ENCODE results near the gene FHOD3.

Gene FHOD3

DNA sequence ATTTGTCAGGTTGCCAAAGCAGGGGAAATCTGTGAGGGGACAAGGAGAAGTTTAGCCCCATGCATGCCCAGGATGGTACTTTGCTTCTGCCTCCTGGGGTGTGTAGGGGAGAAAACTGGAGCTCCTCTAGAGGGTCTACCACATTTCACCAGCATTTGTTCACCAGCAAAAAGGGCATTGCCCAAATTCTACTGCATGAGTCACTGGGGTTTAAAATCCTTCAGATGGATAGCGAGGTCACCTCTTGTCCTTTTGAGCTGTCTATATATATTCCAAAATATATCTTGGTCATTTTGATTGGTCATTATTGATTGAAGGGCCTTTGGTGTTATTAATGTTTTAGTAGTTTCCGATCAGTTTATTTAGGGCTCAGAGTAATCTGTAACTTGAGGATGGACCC is 18.7 kb downstream of the FHOD3 start:
- DNase-seq = no peak
- Histone ChIP-seq H4K20me1 (ENCODE audit: insufficient read depth, low read length) (no peaks in the 10 kb centered on the region), H3F3A (ENCODE audit: insufficient read depth, low read length) (no peaks in the 10 kb centered on the region), H3K9me3 (replicated peaks; ENCODE audit: insufficient read depth, low read length) (no peaks in the 10 kb centered on the region), H3K4me1 (ENCODE audit: low read length) (no peaks in the 10 kb centered on the region), H2AFZ (ENCODE audit: low read length) (no peak overlapping the region), H3K4me2 (ENCODE audit: low read depth, low read length) (no peak overlapping the region), H3K9me2 (replicated peaks; ENCODE audit: insufficient read depth, low read length) (no peaks in the 10 kb centered on the region), H3K9ac (ENCODE audit: low read length) (no peak overlapping the region), H3K79me2 (ENCODE audit: low read length) (no peaks in the 10 kb centered on the region), H3K27ac (ENCODE audit: low read length) (no peak overlapping the region), H3K27me3 (replicated peaks; ENCODE audit: insufficient read depth, low read length) (no peaks in the 10 kb centered on the region), H3K4me3 (ENCODE audit: low read length) (no peak overlapping the region), H3K36me3 (replicated peaks; ENCODE audit: insufficient read depth, low read length) (no peaks in the 10 kb centered on the region)
- TF ChIP-seq, protein P1, sequence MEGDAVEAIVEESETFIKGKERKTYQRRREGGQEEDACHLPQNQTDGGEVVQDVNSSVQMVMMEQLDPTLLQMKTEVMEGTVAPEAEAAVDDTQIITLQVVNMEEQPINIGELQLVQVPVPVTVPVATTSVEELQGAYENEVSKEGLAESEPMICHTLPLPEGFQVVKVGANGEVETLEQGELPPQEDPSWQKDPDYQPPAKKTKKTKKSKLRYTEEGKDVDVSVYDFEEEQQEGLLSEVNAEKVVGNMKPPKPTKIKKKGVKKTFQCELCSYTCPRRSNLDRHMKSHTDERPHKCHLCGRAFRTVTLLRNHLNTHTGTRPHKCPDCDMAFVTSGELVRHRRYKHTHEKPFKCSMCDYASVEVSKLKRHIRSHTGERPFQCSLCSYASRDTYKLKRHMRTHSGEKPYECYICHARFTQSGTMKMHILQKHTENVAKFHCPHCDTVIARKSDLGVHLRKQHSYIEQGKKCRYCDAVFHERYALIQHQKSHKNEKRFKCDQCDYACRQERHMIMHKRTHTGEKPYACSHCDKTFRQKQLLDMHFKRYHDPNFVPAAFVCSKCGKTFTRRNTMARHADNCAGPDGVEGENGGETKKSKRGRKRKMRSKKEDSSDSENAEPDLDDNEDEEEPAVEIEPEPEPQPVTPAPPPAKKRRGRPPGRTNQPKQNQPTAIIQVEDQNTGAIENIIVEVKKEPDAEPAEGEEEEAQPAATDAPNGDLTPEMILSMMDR (IDR thresholded peaks at IDR 0.05; ENCODE audit: low read length) = no peak
- TF ChIP-seq EZH2 (optimal IDR thresholded peaks at IDR 0.05; ENCODE audit: low read depth, low read length) (no peak), EZH2phosphoT487 (IDR thresholded peaks at IDR 0.05; ENCODE audit: low read length) (no peak)

DNA sequence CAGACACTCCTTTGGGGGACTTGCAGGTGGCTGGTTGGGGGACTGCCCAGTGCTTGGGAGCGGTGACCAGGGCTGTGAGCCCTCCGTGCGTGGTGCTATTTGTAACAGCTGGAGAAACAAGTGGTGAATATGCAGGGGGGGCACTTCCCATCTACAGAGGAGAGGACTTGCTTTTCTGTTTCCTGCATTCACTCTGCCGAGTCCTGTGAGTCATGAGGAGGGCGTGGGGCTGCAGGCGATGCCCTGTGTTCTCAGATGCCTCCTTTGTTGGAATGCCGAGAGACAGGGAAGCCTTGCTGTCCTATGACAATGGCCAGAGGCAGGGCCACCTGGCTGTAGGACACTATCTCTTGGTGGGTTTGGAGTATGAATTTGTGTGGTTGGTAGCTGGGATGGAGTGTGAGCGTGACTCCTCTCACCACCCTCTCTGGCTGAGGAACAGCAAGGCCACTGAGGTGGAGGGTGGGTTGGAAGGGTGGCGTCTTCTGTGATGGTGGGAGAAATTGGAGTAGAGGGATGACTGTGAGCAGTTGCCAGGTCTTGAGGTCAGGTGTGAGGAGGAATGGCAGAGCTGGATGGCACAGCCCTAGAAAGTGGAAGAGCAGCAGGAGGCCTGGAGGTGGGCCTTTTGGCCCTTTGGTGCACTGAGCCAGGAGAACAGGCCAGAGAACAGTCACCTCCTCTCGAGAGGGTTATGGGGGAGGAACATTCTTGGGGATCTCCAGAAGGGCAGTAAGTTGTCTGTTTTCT is 24.3 kb downstream of the FHOD3 start:
- Histone ChIP-seq H3K27me3 (replicated peaks; ENCODE audit: insufficient read depth, low read length) (no peaks in the 10 kb centered on the region), H3K9ac (ENCODE audit: low read length) (no peak overlapping the region), H3K4me1 (ENCODE audit: low read length) (no peaks in the 10 kb centered on the region), H3K9me3 (replicated peaks; ENCODE audit: insufficient read depth, low read length) (no peaks in the 10 kb centered on the region), H3K4me2 (ENCODE audit: low read depth, low read length) (no peak overlapping the region), H3K4me3 (ENCODE audit: low read length) (no peak overlapping the region), H3K9me2 (replicated peaks; ENCODE audit: insufficient read depth, low read length) (no peaks in the 10 kb centered on the region), H4K20me1 (ENCODE audit: insufficient read depth, low read length) (no peaks in the 10 kb centered on the region), H2AFZ (ENCODE audit: low read length) (no peak overlapping the region), H3K79me2 (ENCODE audit: low read length) (no peaks in the 10 kb centered on the region), H3K27ac (ENCODE audit: low read length) (no peak overlapping the region), H3F3A (ENCODE audit: insufficient read depth, low read length) (no peaks in the 10 kb centered on the region), H3K36me3 (replicated peaks; ENCODE audit: insufficient read depth, low read length) (no peaks in the 10 kb centered on the region)
- no peak for DNase-seq
- no peak for TF ChIP-seq EZH2 (optimal IDR thresholded peaks at IDR 0.05; ENCODE audit: low read depth, low read length)
- TF ChIP-seq EZH2phosphoT487 (IDR thresholded peaks at IDR 0.05; ENCODE audit: low read length) = no peak
- TF ChIP-seq, protein P1 (IDR thresholded peaks at IDR 0.05; ENCODE audit: low read length) = no peak

DNA sequence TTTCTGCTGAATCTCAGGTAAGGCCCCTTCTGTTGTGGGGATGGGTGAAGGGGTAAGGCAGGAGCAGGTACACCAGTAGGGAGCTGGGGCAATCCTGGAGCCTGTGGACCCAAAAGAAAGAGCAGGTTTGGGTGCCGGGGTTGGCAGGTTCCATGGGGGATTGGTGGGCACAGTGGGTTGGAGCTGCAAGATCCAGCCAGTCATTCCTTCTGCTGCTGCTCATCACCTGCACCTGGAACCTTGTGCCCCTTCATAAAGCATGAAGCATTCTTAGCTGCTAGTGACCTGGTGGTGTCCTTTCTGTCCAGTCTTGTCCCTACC is 24.9 kb downstream of the FHOD3 start:
- Histone ChIP-seq H3K9ac (ENCODE audit: low read length) (no peak overlapping the region), H4K20me1 (ENCODE audit: insufficient read depth, low read length) (no peaks in the 10 kb centered on the region), H3K27ac (ENCODE audit: low read length) (no peak overlapping the region), H3K4me1 (ENCODE audit: low read length) (no peaks in the 10 kb centered on the region), H3K79me2 (ENCODE audit: low read length) (no peaks in the 10 kb centered on the region), H2AFZ (ENCODE audit: low read length) (no peak overlapping the region), H3K4me3 (ENCODE audit: low read length) (no peak overlapping the region), H3K9me3 (replicated peaks; ENCODE audit: insufficient read depth, low read length) (no peaks in the 10 kb centered on the region), H3K4me2 (ENCODE audit: low read depth, low read length) (no peak overlapping the region), H3K36me3 (replicated peaks; ENCODE audit: insufficient read depth, low read length) (no peaks in the 10 kb centered on the region), H3K9me2 (replicated peaks; ENCODE audit: insufficient read depth, low read length) (no peaks in the 10 kb centered on the region), H3K27me3 (replicated peaks; ENCODE audit: insufficient read depth, low read length) (no peaks in the 10 kb centered on the region), H3F3A (ENCODE audit: insufficient read depth, low read length) (no peaks in the 10 kb centered on the region)
- DNase-seq = no peak
- TF ChIP-seq, protein P1 (IDR thresholded peaks at IDR 0.05; ENCODE audit: low read length) = no peak
- no peak for TF ChIP-seq EZH2phosphoT487 (IDR thresholded peaks at IDR 0.05; ENCODE audit: low read length)
- no peak for TF ChIP-seq EZH2 (optimal IDR thresholded peaks at IDR 0.05; ENCODE audit: low read depth, low read length)

Measured in MM.1S (cell line).